ENCODE measurements around the gene MINAR1.
"Not testable (repeated sequence)": the region's sequence is repeated elsewhere in the genome, so short reads cannot be mapped to it uniquely, and the experiment has no call there.

MINAR1 gene

GRCh38 chr15:79431636-79432344 is at the start of gene MINAR1:
Gene MINAR1, plus strand, starts transcription at chr15:79432336. Its CDS starts 23,812 bp downstream, at chr15:79456148.
- DNase-seq (ENCODE audit: low read depth in 2 of 2): no peak

GRCh38 chr15:79394231-79394630 is 37.9 kb upstream of the MINAR1 start:
- no peak for DNase-seq (ENCODE audit: low read depth in 2 of 2)

- DNase-seq (ENCODE audit: low read depth in 2 of 2): no peak
Observed at GRCh38 chr15:79396850-79397249, 35.3 kb upstream of the MINAR1 start.

GRCh38 chr15:79397269-79397910 is 34.7 kb upstream of the MINAR1 start:
- DNase-seq (ENCODE audit: low read depth in 2 of 2): no peak

GRCh38 chr15:79399606-79400005 is 32.5 kb upstream of the MINAR1 start:
- no peak for DNase-seq (ENCODE audit: low read depth in 2 of 2)

- DNase-seq (ENCODE audit: low read depth in 2 of 2): no peak
Observed at GRCh38 chr15:79400650-79401049, 31.5 kb upstream of the MINAR1 start.

- DNase-seq (ENCODE audit: low read depth in 2 of 2): no peak
Observed at GRCh38 chr15:79401301-79401700, 30.8 kb upstream of the MINAR1 start.

- DNase-seq (ENCODE audit: low read depth in 2 of 2): no peak
Observed at GRCh38 chr15:79402136-79402535, 30.0 kb upstream of the MINAR1 start.

- no peak for DNase-seq (ENCODE audit: low read depth in 2 of 2)
Observed at GRCh38 chr15:79403501-79403900, 28.6 kb upstream of the MINAR1 start.

GRCh38 chr15:79406210-79406609 is 25.9 kb upstream of the MINAR1 start:
- no peak for DNase-seq (ENCODE audit: low read depth in 2 of 2)

GRCh38 chr15:79408041-79408440 is 24.1 kb upstream of the MINAR1 start:
- no peak for DNase-seq (ENCODE audit: low read depth in 2 of 2)

- DNase-seq (ENCODE audit: low read depth in 2 of 2): no peak
Observed at GRCh38 chr15:79410237-79410636, 21.9 kb upstream of the MINAR1 start.

GRCh38 chr15:79412010-79412409 is 20.1 kb upstream of the MINAR1 start:
- no peak for DNase-seq (ENCODE audit: low read depth in 2 of 2)

- DNase-seq (ENCODE audit: low read depth in 2 of 2): no peak
Observed at GRCh38 chr15:79412429-79412828, 19.7 kb upstream of the MINAR1 start.

- no peak for DNase-seq (ENCODE audit: low read depth in 2 of 2)
Observed at GRCh38 chr15:79416876-79417275, 15.3 kb upstream of the MINAR1 start.

GRCh38 chr15:79418693-79419279 is 13.3 kb upstream of the MINAR1 start:
- DNase-seq (ENCODE audit: low read depth in 2 of 2): no peak

- no peak for DNase-seq (ENCODE audit: low read depth in 2 of 2)
Observed at GRCh38 chr15:79425591-79426295, 6.4 kb upstream of the MINAR1 start.

- not testable (repeated sequence) for DNase-seq (ENCODE audit: low read depth in 2 of 2)
Observed at GRCh38 chr15:79426899-79427298, 5.2 kb upstream of the MINAR1 start.

- no peak for DNase-seq (ENCODE audit: low read depth in 2 of 2)
Observed at GRCh38 chr15:79427781-79428598, 4.1 kb upstream of the MINAR1 start.

GRCh38 chr15:79430901-79431635 is 1.1 kb upstream of the MINAR1 start:
- no peak for DNase-seq (ENCODE audit: low read depth in 2 of 2)
